CD4-positive, alpha-beta T cell treated with Interleukin-17A for 1 hour (primary cell): Measurements from ENCODE around the gene HPCAL1.

Experiments used
- DNase-seq: peaks from one replicate; pipeline ENCODE4 v3.0.0-alpha.2; 2020

Gene HPCAL1

GRCh38 chr2:10338270-10339188, 35.8 kb downstream of the HPCAL1 start:
- no peak for DNase-seq

DNA sequence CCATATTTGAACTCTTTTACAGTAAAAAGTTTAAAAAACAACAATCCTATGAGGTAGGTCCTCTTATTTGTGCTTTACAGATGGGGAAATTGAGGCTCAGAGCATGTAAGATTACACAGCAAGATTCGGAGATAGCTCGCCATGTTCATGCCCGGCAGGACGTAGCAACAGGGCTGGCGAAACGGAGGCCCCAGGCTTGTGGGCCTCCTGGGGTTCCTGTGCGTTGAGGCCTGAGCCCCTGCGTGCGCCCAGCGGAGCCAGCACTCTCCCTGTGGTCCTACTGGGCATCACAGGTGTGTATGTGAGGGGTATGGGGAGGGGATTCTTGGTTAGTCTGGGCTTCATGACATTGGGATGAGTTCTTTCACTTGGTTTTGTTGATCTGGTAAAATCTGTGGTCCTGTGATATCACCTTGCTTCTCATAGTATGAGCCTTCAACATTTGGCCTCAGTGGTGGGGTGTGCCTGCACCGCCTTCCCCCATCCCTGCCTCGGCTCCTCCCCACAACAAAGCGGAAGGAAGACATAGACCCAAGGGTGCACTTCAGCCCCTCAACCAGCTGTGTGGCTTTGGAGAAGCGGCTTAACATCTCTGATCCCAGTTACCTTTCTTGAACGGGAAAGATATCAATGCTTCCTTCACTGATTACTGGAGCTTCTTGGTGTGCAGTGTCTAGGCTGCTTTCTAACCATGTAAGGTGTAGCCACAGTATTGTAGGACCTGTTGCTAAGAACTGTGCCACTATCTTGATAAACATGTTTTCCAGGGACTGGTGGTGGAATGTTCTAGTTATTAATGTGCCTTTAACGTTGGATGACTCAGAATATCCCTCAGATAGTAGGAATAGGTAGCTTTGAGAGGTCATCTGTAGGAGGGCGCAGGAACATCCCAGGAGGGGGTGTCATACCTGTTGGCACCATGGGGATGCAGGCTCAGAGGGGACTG, 37.2 kb downstream of the HPCAL1 start:
- DNase-seq, result no peak

DNA sequence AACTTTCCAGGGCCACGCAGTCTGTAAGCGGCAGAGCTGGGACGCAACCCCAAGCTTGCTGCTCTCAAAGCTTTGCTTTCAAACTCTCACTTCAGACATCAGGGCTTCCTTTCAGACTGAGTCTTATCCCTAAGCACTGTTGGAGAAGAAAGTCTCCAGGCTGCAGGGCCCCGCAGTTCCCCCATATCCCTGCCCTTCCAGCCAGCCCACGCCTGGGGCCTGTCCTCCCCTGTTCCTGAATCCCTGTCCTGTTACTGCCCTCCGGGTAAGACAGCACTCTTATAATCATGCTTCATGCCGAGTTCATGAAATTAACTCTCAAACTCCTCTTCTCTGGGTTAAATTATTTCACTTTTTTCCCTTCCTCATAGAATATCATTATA, 37.9 kb downstream of the HPCAL1 start:
- DNase-seq, result no peak

DNA sequence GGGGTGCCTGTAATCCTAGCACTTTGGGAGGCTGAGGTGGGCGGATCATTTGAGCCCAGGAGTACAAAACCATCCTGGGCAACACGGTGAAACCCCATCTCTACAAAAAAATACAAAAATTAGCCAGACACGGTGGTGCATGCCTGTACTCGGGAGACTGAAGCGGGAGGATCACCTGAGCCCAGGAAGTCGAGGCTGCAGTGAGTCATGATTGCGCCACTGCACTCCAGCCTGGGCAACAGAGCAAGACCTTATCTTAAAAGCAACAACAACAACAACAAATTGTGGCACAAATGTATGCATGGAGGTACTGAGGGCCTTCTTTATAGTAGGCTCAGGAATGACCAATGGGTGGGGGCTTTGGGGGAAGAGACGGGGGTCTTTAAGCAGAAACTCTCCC, 38.5 kb downstream of the HPCAL1 start:
- DNase-seq, result no peak

- no peak for DNase-seq
Observed at GRCh38 chr2:10342245-10342951, 39.7 kb downstream of the HPCAL1 start.

DNA sequence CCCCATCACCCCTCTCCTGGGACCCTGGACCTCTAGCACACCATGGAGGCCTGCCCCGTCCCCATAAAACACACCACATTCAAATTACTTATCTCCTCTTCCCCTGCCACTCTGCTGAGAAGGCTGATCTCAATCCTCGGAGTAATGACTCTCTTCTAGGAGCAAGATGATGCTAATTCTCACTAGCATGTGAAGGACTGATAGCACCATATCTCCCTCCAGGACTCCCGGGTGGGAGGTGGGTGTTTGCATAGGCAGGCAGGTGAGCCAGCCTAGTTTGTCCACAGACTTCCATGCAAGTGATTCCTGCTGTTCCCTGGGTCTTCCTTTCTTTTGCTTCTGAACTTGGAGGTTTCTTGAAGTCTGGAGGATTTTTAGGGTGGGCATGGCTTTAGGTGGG, 40.5 kb downstream of the HPCAL1 start:
- DNase-seq, result no peak

- DNase-seq, result no peak
Observed at GRCh38 chr2:10343658-10344057, 41.0 kb downstream of the HPCAL1 start.

DNA sequence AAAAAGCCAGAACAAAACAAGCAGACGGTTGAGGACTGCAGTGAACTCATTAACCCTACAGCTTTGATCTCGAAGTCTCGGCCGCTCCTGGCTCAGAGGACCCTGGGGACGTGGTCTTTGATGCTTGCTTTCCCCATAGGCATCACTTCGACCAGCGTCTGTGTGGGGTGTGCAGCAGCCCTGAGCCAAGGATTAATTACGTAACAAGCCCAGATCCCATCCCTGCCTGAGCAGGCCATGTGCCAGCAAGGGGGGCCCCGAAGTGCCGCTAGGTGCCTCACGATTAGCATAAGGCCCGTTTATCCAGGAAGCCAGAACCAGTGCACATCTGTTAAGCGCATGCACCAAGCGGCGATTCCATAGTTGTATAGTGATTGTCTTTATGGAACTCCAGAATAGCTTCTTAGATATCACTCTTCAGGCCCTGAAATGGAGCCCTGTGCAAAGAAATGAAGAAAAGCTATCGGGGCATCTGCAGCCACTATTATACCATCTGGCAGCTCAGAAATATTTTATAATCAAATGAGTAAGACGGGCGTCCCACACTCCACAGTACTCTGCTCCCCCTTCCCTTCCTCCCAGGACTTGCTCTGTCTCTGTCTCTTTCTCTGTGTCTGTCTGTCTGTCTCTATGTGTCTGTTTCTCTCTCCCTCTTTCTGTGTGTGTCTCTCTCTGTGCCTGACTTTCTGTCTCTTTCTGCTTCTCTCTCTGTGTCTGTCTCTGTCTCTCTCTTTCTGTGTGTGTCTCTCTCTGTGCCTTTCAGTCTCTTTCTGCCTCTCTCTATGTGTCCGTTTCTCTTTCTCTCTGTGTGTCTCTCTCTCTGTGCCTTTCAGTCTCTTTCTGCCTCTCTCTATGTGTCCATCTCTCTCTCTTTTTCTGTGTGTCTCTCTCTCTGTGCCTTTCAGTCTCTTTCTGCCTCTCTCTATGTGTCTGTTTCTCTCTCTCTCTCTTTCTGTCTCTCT, 41.7 kb downstream of the HPCAL1 start:
- DNase-seq, result no peak

GRCh38 chr2:10345126-10345525, 42.4 kb downstream of the HPCAL1 start:
- DNase-seq, result no peak

GRCh38 chr2:10345813-10346212, 43.1 kb downstream of the HPCAL1 start:
- DNase-seq, result no peak

DNA sequence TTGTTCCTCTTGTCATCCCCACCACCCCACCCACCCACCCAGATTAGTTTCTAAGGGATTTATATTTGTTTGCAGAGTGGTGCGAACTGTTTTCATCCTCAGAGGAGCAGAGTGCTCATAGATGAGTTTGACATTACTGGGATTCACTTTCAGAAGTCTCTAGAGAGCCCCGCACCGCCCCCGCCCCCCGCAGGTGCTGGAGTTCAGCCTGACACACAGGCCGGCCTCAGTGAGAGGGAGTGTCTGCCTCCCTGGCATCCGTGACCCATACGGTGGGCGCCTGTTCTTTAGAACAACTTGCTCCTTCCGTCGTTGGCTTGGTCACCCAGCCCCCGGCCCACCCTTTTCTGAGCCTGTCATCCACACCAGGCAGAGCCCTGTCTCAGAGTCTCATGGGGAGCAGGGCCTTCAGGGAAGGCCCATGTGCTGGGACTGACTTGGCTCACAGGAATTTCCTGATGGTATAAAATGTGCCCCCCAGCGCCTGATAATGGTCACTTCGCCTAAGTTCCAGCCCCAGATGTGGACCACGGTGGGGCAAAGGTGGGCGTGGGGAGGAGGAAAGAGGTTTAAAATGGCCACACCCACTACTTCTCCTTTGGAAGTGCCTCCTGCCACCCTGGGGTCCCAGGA, 44.3 kb downstream of the HPCAL1 start:
- no peak for DNase-seq

- no peak for DNase-seq
Observed at GRCh38 chr2:10347562-10347948, 44.9 kb downstream of the HPCAL1 start.

GRCh38 chr2:10348891-10349290, 46.2 kb downstream of the HPCAL1 start:
- DNase-seq, result no peak

DNA sequence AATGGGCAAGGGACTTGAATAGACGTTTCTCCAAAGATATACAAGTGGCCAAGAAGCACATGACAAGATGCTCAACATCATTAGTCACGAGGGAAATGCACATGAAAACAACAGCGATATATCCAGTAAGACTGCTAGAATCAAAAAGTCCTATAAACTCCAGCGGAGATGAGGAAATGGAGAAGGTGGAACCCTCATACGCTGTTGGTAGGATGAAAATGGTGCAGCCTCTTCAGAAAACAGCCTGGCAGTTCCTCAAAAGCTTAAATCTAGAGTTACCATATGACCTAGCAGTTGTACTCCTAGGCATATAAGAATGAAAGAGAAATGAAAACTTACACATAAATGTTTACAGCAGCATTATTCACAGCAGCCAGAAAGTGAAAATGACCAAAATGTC, 48.1 kb downstream of the HPCAL1 start:
- no peak for DNase-seq

DNA sequence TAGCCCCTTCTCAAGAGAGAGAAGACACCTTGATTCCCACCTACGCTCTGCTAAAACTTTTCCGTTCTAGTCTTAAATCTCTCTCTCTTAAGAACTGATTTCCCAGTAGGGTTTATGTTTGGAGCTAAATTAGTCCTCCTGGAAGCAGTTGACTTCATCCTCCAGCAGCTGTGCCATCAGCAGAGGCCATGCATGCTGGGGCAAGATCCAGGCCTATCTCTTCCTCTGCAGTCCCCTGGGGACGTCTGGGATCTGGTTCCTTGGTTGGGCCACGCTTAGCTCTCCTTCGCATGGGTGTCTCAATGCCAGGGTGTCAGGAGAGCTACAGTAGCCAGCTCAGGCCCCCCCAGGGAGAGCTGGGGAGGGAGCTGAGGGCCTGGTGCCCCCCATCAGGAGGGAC, 49.7 kb downstream of the HPCAL1 start:
- DNase-seq, result no peak

GRCh38 chr2:10352972-10353371, 50.3 kb downstream of the HPCAL1 start:
- no peak for DNase-seq

- no peak for DNase-seq
Observed at GRCh38 chr2:10353931-10354330, 51.2 kb downstream of the HPCAL1 start.

DNA sequence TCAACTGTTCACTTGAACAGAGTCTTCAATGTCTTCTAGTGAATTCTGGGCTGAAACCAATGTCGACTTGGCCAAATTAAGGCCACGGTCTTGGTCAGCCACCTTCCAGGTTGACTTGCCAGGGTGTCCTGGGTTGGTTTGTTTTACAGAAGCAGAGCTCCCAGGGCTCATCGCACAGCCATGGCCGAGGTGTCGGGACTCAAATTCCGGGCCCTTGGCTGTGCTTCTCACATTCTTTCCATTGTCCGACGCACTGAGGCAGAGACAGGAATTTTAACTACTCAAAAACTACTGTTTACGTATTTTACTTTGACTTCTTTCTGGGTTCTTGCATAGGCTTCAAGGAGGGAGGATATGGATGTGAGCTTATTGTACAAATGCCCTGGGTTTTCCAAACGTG, 51.7 kb downstream of the HPCAL1 start:
- no peak for DNase-seq

DNA sequence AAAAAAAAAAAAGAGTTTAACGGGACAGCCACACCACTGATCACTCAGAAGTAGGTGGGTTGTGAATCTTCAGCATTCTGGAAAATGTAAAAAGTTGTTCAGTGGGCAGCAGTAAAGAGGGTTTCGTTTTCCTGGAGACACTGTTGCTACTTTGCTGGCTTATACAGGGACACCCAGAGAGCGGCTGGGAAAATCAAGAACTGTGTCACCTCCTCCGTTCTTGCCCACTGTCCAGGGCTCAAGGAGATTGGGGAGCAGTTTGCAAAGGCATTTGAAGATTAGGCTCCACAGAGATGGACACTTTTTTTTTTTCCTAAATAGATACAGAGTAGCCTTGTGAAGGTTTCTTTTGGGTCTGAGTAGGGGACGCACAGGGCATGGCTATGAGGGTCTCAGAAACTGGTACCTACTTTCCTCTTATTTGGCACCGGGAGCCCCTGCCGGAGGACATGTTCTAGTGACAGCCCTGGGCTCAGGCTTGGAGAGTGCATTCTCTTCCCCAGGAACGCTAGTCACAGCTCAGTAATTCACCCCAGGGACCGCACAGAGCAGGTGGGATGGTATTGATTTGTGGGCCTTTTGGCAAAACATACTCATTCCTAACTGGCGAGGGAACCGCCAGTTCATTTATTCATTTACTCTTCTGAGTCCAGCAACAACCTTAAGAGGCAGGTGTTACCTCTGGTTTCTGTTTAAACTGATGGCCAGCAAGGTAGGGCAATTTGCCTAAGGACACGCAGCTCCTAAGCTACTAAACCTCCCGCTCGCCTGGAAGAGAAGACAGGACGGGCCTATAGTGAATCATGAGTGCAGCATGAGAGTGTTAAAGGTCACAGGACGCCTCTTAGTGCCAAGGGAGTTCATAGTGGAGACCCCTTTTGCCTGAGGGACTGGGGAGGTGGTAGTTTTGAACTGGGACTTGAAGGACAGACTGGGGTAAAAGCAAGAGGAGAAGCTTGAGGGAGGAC, 53.1 kb downstream of the HPCAL1 start:
- no peak for DNase-seq

DNA sequence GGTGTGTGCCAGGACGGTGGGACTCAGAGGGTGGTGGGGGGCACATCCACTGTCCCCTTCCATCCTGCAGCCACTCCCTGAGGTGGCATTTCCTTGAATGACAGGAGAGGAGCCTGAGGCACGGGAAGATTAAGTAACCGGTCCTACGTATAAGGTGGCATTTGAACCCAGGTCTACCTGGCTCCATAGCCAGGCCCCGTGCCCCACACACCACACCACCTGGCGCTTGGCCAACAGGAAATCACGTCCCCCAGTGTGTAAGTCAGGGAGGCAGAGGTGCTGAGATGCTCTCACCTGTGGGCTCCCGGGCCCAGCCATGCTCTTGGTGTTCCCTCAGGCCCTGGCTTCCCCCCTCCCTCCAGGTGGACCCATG, 53.7 kb downstream of the HPCAL1 start:
- no peak for DNase-seq
